ENCODE measurements around the gene TMEM91. TPM values are rescaled to one million over a fixed set of nuclear protein-coding genes. Genes with fewer than 3 reads are reported as not detected.

Gene TMEM91
- total and polyA plus RNA-seq, 9 of the 15 experiments (the other 6 are each of a cell fraction or from before 2014, with no cell fraction given), result 1.2 to 5.2 (median 2.7) TPM

GRCh38 chr19:41330946-41331678, 45.2 kb upstream of the TMEM91 start:
- Histone ChIP-seq H3K27ac (ENCODE audit: extremely low read depth, low read depth, low read length) (no peak overlapping the region), H3K27me3 (ENCODE audit: control insufficient read depth in 2 of 2, insufficient read depth in 2 of 2, low read length in 2 of 2) (no peaks in the 10 kb centered on the region), H3K9me3 (replicated peaks; ENCODE audit: control insufficient read depth, insufficient read depth, low read depth, low read length) (no peaks in the 10 kb centered on the region), H3K79me2 (ENCODE audit: control insufficient read depth, insufficient read depth, low read length) (peaks cover 20% of the 10 kb centered on the region), H3K36me3 (ENCODE audit: control insufficient read depth, insufficient read depth, low read length) (peaks cover 81% of the 10 kb centered on the region; the same call in 2 of the 3 replicates), H3K9ac (ENCODE audit: insufficient read depth in 1 of 2, low read depth in 2 of 2, low read length in 2 of 2) (no peak overlapping the region), H3K4me2 (ENCODE audit: insufficient read depth, low read length) (no peak overlapping the region), H2AFZ (ENCODE audit: low read depth, low read length) (no peak overlapping the region), H3K4me1 (replicated peaks in 1 of 2; ENCODE audit: control insufficient read depth in 2 of 2, insufficient read depth in 2 of 2, low read length in 2 of 2) (peaks cover 18 to 30% of the 10 kb centered on the region in 2 experiments), H4K20me1 (replicated peaks; ENCODE audit: control insufficient read depth, insufficient read depth, low read length) (peaks cover 3% of the 10 kb centered on the region; the same call in 1 of the 2 replicates), H3K4me3 (no peak overlapping the region), H3K9me1 (ENCODE audit: control insufficient read depth, insufficient read depth, low read length) (peaks cover 3% of the 10 kb centered on the region)
- ChIA-PET POLR2A (interaction anchor here (0.7 kb wide), 2 partner anchors 13 to 110 kb away, joined by 3 to 4 read pairs; no protein-coding TSS in a partner anchor), CTCF (ENCODE audit: low intra/inter-chr PET ratio) (no interaction called here)
- intact Hi-C loops (cut with micrococcal nuclease), result no loop called here
- 92% methylated on average over 10 of the region's 47 CpGs for WGBS (ENCODE audit: insufficient coverage, low coverage, missing lambda C conversion rate)
- ATAC-seq (peak; percentile 40), DNase-seq (ENCODE audit: extremely low read depth in 1 of 4, low spot score in 3 of 4) (peak in 1 of 4 experiments; percentile 44), FAIRE-seq (no peak)
- in situ Hi-C loops (cut with MboI), result no loop called here
- peak; percentile 33; the same call in 1 of the 2 replicates for TF ChIP-seq ATF3 (IDR thresholded peaks at IDR 0.05)
- TF ChIP-seq ATF3 (CRISPR knock-in tag; conservative IDR thresholded peaks at IDR 0.05), result no peak
- peak; percentile 53; the same call in 1 of the 2 replicates for TF ChIP-seq POLR2G (IDR thresholded peaks at IDR 0.05; ENCODE audit: low read depth, low read length)
- no peak for TF ChIP-seq CBFB (CRISPR knock-in tag; IDR thresholded peaks at IDR 0.05)
- peak; percentile 46 for TF ChIP-seq RBFOX2 (IDR thresholded peaks at IDR 0.05; ENCODE audit: low read depth, low read length)
- TF ChIP-seq TCF7 (IDR thresholded peaks at IDR 0.05; ENCODE audit: borderline replicate concordance), result no peak
- no peak for TF ChIP-seq CHD4 (IDR thresholded peaks at IDR 0.05; ENCODE audit: insufficient read depth, insufficient replicate concordance, low read depth, low read length, poor library complexity, severe bottlenecking)
- peak; percentile 94 for TF ChIP-seq ZBTB33 (CRISPR knock-in tag; IDR thresholded peaks at IDR 0.05)
- no TSS peak for BruUV-seq (replicated peaks)

Data from K562 (cell line).